Sigmoid colon (tissue), 4 donors: Measurements from ENCODE around the gene GTF2E1.

Experiments
- EP300 ChIP-seq, 4 donors: sonication (generic); formaldehyde crosslinking; IDR thresholded peaks; one replicate each; pipeline ENCODE4 v1.6.1; 2017; ENCODE audit warnings: antibody characterized with exemption in 4 of 4
- POLR2A ChIP-seq, 2 donors: fragments of 450-650 bp; IDR thresholded peaks; one replicate each; pipeline ENCODE4 v1.6.1; 2016; ENCODE audit warnings: antibody characterized with exemption in 2 of 2, mild to moderate bottlenecking in 2 of 2, moderate library complexity in 2 of 2
- POLR2AphosphoS5 ChIP-seq, 4 donors: sonication (generic); formaldehyde crosslinking; IDR thresholded peaks; one replicate each; pipeline ENCODE4 v1.6.1; 2017; ENCODE audit warnings: antibody characterized with exemption in 4 of 4
- TF ChIP-seq, protein P1 (sequence below), 4 experiments: fragments of 450-650 bp in 3 of 4; fragments of 200-600 bp in 1 of 4; IDR thresholded peaks; one replicate each; pipeline ENCODE4 v1.5.1; 2016 to 2019; ENCODE audit warnings: antibody characterized with exemption in 4 of 4, mild to moderate bottlenecking in 3 of 4, moderate library complexity in 2 of 4

DNA sequence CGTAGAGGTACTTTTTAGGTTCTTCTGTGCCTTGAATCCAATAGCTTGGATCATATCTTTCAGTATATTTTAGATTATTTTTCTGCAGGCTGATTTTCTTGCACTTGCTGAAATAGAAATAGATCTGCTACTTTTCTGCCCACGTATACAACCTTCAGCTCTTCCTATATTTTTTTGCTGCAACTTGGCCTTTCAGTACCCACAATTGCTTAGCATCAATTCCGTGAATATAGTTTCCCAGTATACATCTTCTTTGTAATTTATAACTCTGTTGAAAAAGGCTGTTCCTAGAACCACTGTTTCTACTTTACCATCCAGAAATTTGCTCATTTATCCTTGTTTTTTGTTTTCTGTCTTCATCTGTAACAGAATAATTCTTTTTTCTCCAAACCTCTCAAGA, 36.2 kb downstream of the GTF2E1 start:
- TF ChIP-seq, protein P1, sequence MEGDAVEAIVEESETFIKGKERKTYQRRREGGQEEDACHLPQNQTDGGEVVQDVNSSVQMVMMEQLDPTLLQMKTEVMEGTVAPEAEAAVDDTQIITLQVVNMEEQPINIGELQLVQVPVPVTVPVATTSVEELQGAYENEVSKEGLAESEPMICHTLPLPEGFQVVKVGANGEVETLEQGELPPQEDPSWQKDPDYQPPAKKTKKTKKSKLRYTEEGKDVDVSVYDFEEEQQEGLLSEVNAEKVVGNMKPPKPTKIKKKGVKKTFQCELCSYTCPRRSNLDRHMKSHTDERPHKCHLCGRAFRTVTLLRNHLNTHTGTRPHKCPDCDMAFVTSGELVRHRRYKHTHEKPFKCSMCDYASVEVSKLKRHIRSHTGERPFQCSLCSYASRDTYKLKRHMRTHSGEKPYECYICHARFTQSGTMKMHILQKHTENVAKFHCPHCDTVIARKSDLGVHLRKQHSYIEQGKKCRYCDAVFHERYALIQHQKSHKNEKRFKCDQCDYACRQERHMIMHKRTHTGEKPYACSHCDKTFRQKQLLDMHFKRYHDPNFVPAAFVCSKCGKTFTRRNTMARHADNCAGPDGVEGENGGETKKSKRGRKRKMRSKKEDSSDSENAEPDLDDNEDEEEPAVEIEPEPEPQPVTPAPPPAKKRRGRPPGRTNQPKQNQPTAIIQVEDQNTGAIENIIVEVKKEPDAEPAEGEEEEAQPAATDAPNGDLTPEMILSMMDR (IDR thresholded peaks at IDR 0.05), result no peak
- TF ChIP-seq POLR2A (IDR thresholded peaks at IDR 0.05) (no peak), POLR2AphosphoS5 (IDR thresholded peaks at IDR 0.05) (no peak), EP300 (IDR thresholded peaks at IDR 0.05) (no peak)
